ENCODE data around the gene KRT222.

- TF ChIP-seq CTCF (conservative IDR thresholded peaks at IDR 0.05 in 1 of 2, IDR thresholded peaks at IDR 0.05 in 1 of 2; ENCODE audit: extremely low read depth in 1 of 2, insufficient read depth in 1 of 2, low read depth in 1 of 2, low read length in 2 of 2) = no peak
- no peak for TF ChIP-seq EZH2 (IDR thresholded peaks at IDR 0.05; ENCODE audit: borderline replicate concordance, low read length)
These were observed 34.9 kb upstream of the KRT222 start for GRCh38 chr17:40699853-40700252.

Data from mammary epithelial cell (primary cell).